PFSK-1 (cell line): ENCODE data around the gene SDK1.

Experiments used
- FOXP2 ChIP-seq: optimal IDR thresholded peaks from 2 replicates; pipeline ENCODE3; 2011; ENCODE audit warnings: borderline replicate concordance, control low read depth, inconsistent platforms; ENCODE audit not compliant: insufficient read depth; ENCODE audit errors: extremely low read length, extremely low read depth
- POLR2AphosphoS5 ChIP-seq: IDR thresholded peaks from 2 replicates; pipeline ENCODE4 v1.6.1; 2012; ENCODE audit warnings: low read depth, mild to moderate bottlenecking, control low read depth, low read length, moderate library complexity
- REST ChIP-seq, 2 experiments: IDR thresholded peaks; 2 replicates each; pipeline versions ENCODE4 v1.6.1 to v1.8.0; 2011 to 2012; ENCODE audit warnings: low read depth in 2 of 2, low read length in 2 of 2, control low read depth in 1 of 2, inconsistent platforms in 1 of 2, mild to moderate bottlenecking in 1 of 2, moderate library complexity in 1 of 2; ENCODE audit not compliant: insufficient read depth in 1 of 2
- SIN3A ChIP-seq: IDR thresholded peaks from 2 replicates; pipeline ENCODE4 v1.6.1; 2012; ENCODE audit warnings: mild to moderate bottlenecking, low read length, moderate library complexity, borderline replicate concordance; ENCODE audit not compliant: insufficient read depth
- TAF1 ChIP-seq: IDR thresholded peaks from 2 replicates; pipeline ENCODE4 v1.6.1; 2012; ENCODE audit warnings: low read length, control low read depth, borderline replicate concordance; ENCODE audit not compliant: insufficient read depth

SDK1 gene

GRCh38 chr7:4042402-4043045 lies 741.5 kb downstream of the SDK1 start:
- TF ChIP-seq FOXP2 (no peak), SIN3A (no peak), POLR2AphosphoS5 (no peak), TAF1 (no peak), REST (IDR thresholded peaks at IDR 0.05; ENCODE audit: insufficient read depth in 1 of 2, low read depth in 2 of 2, low read length in 2 of 2) (no peak)

- no peak for TF ChIP-seq SIN3A
- TF ChIP-seq REST (IDR thresholded peaks at IDR 0.05; ENCODE audit: insufficient read depth in 1 of 2, low read depth in 2 of 2, low read length in 2 of 2) = no peak
- no peak for TF ChIP-seq FOXP2
- no peak for TF ChIP-seq POLR2AphosphoS5
- no peak for TF ChIP-seq TAF1
These were observed 742.9 kb downstream of the SDK1 start for GRCh38 chr7:4043988-4044387.

DNA sequence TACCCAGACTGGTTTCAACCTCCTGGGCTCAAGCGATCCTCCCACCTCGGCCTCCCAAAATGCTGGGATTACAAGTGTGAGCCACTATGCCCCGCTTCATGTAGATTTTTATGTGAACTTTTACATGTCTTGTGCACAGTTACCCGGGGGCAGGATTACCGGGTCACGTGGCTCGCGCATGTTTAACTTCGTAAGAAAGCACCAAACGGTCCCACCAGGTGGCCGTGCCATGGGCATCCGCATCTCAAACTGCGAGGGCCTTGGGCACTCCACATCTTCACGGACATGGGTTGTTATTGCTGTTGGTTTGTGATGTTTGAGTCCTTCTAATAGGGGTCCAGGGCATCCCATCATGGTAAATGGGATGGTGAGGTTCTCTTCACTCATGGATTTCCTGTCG lies 744.4 kb downstream of the SDK1 start:
- no peak for TF ChIP-seq REST (IDR thresholded peaks at IDR 0.05; ENCODE audit: insufficient read depth in 1 of 2, low read depth in 2 of 2, low read length in 2 of 2)
- TF ChIP-seq SIN3A = no peak
- no peak for TF ChIP-seq TAF1
- no peak for TF ChIP-seq POLR2AphosphoS5
- no peak for TF ChIP-seq FOXP2

DNA sequence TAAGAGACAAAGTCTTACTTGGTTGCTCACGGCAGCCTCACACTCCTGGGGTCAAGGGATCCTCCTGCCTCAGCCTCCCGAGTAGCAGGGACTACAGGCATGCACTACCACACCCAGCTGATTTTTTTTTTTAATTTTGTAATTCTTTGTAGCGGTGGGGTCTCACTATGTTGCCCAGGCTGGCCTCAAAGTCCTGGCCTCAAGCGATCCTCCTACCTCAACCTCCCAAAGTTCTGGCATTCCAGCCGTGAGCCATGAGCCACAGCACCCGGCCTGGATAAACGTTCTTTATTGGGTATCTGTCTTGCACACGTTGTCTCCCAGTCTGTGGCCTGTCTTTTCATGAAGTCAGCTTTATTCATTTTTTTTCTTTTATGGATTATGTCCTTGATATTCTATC lies 744.9 kb downstream of the SDK1 start:
- TF ChIP-seq POLR2AphosphoS5 = no peak
- no peak for TF ChIP-seq FOXP2
- no peak for TF ChIP-seq SIN3A
- no peak for TF ChIP-seq REST (IDR thresholded peaks at IDR 0.05; ENCODE audit: insufficient read depth in 1 of 2, low read depth in 2 of 2, low read length in 2 of 2)
- TF ChIP-seq TAF1 = no peak
